Osteocyte (in vitro differentiated cells): ENCODE results near the gene SLC12A4. TPM values are rescaled to one million over a fixed set of nuclear protein-coding genes. Genes with fewer than 3 reads are reported as not detected.
A peak's percentile ranks its signal among the peaks of the same experiment; 100 is the strongest.
"Not testable (repeated sequence)": the region's sequence is repeated elsewhere in the genome, so short reads cannot be mapped to it uniquely, and the experiment has no call there.

Source experiments
- DNase-seq: peaks from one replicate; pipeline ENCODE4 v3.0.0; 2021; ENCODE audit warnings: mixed read lengths; ENCODE audit not compliant: unreplicated experiment; ENCODE audit errors: extremely low spot score
- H3K27ac Mint-ChIP-seq: one replicate; pipeline ENCODE4 v1.8.0; 2021; ENCODE audit warnings: mild to moderate bottlenecking, mixed read lengths; ENCODE audit not compliant: unreplicated experiment
- H3K27me3 Mint-ChIP-seq: one replicate; pipeline ENCODE4 v1.8.0; 2021; ENCODE audit warnings: mixed read lengths; ENCODE audit not compliant: unreplicated experiment
- H3K36me3 Mint-ChIP-seq: one replicate; pipeline ENCODE4 v1.8.0; 2021; ENCODE audit warnings: mixed read lengths; ENCODE audit not compliant: unreplicated experiment
- H3K4me1 Mint-ChIP-seq: one replicate; pipeline ENCODE4 v1.8.0; 2021; ENCODE audit warnings: mixed read lengths; ENCODE audit not compliant: unreplicated experiment
- H3K4me3 Mint-ChIP-seq: one replicate; pipeline ENCODE4 v1.8.0; 2021; ENCODE audit warnings: mild to moderate bottlenecking, moderate library complexity, mixed read lengths; ENCODE audit not compliant: unreplicated experiment
- H3K9me3 Mint-ChIP-seq: one replicate; pipeline ENCODE4 v1.8.0; 2021; ENCODE audit warnings: mixed read lengths; ENCODE audit not compliant: unreplicated experiment
- CTCF ChIP-seq: fragments of 200-600 bp; sonication (generic); IDR thresholded peaks from 2 replicates; pipeline ENCODE4 v1.5.0; 2021; ENCODE audit warnings: antibody characterized with exemption, mild to moderate bottlenecking, moderate library complexity
- total RNA-seq: library from RNA; stranded (reverse); gene quantifications from 2 replicates; pipeline ENCODE4 v1.2.1, GENCODE V29; 2021

The SLC12A4 gene
- total RNA-seq, 1 donor from 2014 or later = 90.7 TPM

- no peak overlapping the region for H3K4me3 Mint-ChIP-seq
- DNase-seq = no peak
- H3K36me3 Mint-ChIP-seq = no peaks in the 10 kb centered on the region
- H3K4me1 Mint-ChIP-seq = peaks cover 9% of the 10 kb centered on the region
- no peaks in the 10 kb centered on the region for H3K9me3 Mint-ChIP-seq
- H3K27me3 Mint-ChIP-seq = no peaks in the 10 kb centered on the region
- TF ChIP-seq CTCF = no peak
- H3K27ac Mint-ChIP-seq = peak overlapping the region; percentile 67
Measured at GRCh38 chr16:68005786-68006286, 37.4 kb upstream of the SLC12A4 start.

DNA sequence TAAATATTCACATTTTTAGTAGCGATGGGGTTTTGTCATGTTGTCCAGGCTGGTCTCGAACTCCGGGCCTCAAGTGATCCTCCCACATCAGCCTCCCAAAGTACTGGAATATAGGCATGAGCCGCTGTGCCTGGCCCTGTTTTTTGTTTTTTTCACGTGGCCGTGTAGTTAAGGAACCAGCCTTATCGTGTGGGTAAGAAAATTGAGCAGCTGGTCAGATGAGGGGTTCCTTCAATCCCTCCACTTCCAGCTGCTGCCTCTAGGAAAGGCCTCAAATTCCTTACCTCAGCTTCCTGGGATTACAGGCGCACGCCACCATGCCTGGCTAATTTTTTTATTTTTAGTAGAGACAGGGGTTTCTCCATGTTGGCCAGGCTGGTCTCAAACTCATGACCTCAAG lies 36.8 kb upstream of the SLC12A4 start:
- Mint-ChIP-seq H3K9me3 (no peaks in the 10 kb centered on the region), H3K4me3 (no peak overlapping the region), H3K27me3 (no peaks in the 10 kb centered on the region), H3K27ac (peak overlapping the region; percentile 67), H3K36me3 (no peaks in the 10 kb centered on the region), H3K4me1 (peaks cover 9% of the 10 kb centered on the region)
- no peak for DNase-seq
- no peak for TF ChIP-seq CTCF

DNA sequence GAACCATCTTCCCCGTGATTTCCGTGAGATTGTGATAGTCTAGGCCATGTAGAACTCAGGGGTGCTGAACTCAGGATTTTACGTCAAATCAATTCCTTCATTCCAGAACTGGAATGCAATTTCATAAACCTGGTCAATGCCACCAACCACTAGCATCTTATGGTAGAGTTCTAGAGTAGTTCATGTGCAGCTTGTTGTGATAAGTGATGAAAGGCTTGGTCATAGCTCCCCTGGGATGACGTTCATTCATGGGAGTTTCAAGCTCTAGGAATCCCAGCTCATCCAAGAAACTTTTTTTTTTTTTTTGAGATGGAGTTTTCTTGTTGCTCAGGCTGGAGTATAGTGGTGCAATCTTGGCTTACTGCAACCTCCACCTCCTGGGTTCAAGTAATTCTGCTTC lies 34.6 kb upstream of the SLC12A4 start:
- H3K27ac Mint-ChIP-seq = no peak overlapping the region
- TF ChIP-seq CTCF = no peak
- peaks cover 9% of the 10 kb centered on the region for H3K4me1 Mint-ChIP-seq
- no peak for DNase-seq
- H3K4me3 Mint-ChIP-seq = no peak overlapping the region
- H3K9me3 Mint-ChIP-seq = no peaks in the 10 kb centered on the region
- H3K36me3 Mint-ChIP-seq = no peaks in the 10 kb centered on the region
- no peaks in the 10 kb centered on the region for H3K27me3 Mint-ChIP-seq

GRCh38 chr16:68000450-68000849 lies 32.0 kb upstream of the SLC12A4 start:
- no peaks in the 10 kb centered on the region for H3K27me3 Mint-ChIP-seq
- no peaks in the 10 kb centered on the region for H3K36me3 Mint-ChIP-seq
- TF ChIP-seq CTCF = no peak
- H3K9me3 Mint-ChIP-seq = no peaks in the 10 kb centered on the region
- no peak for DNase-seq
- no peak overlapping the region for H3K4me3 Mint-ChIP-seq
- peaks cover 1% of the 10 kb centered on the region for H3K4me1 Mint-ChIP-seq
- H3K27ac Mint-ChIP-seq = no peak overlapping the region

DNA sequence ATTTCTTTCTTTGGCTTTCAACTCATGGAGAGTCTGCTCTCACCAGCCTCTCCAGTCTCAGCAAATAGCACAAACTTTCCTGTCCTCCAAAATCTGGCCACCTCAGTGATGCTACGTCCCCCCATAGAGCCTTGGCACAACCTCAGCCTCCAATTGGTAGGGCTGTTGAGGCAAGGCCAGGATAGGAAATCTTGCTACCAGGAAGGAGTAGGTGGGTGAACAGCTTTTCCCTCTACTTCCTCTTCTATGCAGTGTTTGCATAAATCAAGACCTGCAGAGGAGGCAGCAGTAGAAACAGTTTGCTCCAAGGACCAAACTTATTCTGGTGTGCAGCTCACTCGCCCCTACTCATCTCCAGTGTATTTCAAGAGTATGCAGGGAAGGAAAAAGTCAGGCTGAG lies 31.5 kb upstream of the SLC12A4 start:
- H3K36me3 Mint-ChIP-seq = no peaks in the 10 kb centered on the region
- H3K27me3 Mint-ChIP-seq = no peaks in the 10 kb centered on the region
- no peak overlapping the region for H3K27ac Mint-ChIP-seq
- no peaks in the 10 kb centered on the region for H3K4me1 Mint-ChIP-seq
- no peaks in the 10 kb centered on the region for H3K9me3 Mint-ChIP-seq
- DNase-seq = no peak
- TF ChIP-seq CTCF = no peak
- H3K4me3 Mint-ChIP-seq = no peak overlapping the region

DNA sequence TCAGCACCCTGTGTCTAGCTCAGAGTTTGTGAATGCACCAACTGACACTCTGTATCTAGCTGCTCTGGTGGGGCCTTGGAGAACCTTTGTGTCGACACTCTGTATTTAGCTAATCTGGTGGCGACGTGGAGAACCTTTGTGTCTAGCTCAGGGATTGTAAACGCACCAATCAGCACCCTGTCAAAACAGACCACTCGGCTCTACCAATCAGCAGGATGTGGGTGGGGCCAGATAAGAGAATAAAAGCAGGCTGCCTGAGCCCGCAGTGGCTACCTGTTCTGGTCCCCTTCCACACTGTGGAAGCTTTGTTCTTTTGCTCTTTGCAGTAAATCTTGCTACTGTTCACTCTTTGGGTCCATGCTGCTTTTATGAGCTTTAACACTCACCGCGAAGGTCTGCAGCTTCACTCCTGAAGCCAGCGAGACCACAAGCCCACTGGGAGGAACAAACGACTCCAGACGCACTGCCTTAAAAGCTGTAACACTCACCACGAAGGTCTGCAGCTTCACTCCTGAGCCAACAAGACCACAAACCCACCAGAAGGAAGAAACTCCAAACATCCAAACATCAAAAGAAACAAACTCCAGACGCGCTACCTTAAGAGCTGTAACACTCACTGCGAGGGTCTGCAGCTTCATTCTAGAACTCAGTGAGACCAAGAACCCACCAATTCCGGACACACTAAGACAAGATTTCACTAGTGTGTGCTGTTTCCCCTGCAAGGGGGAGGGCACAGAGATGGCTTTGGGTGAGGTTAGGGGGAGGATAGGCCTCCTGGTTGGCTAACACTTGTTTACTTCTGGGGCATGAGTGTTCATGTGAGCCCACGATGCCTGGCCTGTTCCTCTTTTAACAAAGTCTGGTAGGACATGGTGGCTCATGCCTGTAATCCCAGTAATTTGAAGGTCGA lies 30.6 kb upstream of the SLC12A4 start, which contains the start of gene DPEP2:
Gene DPEP2 (minus strand): TSS at position 706 of the 910 bp plus-strand sequence. CDS start 6,272 bp downstream, outside the sequence.
- H3K9me3 Mint-ChIP-seq, H3K36me3 Mint-ChIP-seq, H3K4me1 Mint-ChIP-seq, H3K27ac Mint-ChIP-seq, H3K4me3 Mint-ChIP-seq, H3K27me3 Mint-ChIP-seq, DNase-seq: not testable (repeated sequence)

GRCh38 chr16:67998231-67998778 lies 29.9 kb upstream of the SLC12A4 start:
- H3K9me3 Mint-ChIP-seq, DNase-seq, H3K27ac Mint-ChIP-seq, H3K27me3 Mint-ChIP-seq, H3K4me1 Mint-ChIP-seq, H3K4me3 Mint-ChIP-seq, H3K36me3 Mint-ChIP-seq: not testable (repeated sequence)
